Activated effector memory CD4-positive, alpha-beta T cell treated with anti-CD3 and anti-CD28 coated beads, Interleukin-2, amount 50 U/mL, for 16 hours (primary cell): ENCODE data around the gene TRAM2.

Experiments used
- DNase-seq: peaks from one replicate; pipeline ENCODE4 v3.0.0-alpha.2; 2020

Gene TRAM2

DNA sequence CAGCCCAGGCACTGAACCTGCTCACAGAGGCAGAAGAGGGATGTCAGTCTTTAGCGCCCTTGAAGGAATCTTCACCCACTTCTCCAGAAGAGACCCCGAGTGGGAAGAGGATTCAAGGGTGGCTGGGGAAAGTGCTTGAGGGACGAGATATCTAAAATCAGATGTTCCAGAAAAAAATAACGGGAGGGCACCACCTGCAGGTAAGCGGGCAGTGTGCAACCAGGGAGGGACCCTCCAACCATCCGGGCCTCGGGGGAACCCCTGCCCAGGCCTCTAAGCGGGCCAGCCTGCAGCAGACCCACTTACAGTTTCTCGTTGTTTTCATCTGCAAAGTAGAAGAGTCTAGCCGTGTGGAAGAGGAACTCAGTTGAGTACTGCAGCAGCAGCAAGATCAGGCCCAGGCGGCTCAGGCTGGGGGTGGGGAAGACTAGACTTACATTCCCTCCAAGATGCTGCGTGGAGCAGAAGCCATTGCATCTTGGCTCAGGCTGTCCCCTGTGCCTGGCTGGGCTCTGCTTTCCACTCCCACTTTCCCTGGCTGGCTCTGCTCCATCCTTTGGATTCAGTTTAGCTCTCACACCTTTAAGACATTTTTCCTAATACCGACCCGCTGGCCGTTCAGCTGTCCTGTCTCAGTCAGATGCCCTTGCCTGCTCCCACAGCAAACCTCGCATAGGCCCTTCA, 71.0 kb downstream of the TRAM2 start:
- DNase-seq = no peak

GRCh38 chr6:52504782-52505136, 72.1 kb downstream of the TRAM2 start:
- no peak for DNase-seq

DNA sequence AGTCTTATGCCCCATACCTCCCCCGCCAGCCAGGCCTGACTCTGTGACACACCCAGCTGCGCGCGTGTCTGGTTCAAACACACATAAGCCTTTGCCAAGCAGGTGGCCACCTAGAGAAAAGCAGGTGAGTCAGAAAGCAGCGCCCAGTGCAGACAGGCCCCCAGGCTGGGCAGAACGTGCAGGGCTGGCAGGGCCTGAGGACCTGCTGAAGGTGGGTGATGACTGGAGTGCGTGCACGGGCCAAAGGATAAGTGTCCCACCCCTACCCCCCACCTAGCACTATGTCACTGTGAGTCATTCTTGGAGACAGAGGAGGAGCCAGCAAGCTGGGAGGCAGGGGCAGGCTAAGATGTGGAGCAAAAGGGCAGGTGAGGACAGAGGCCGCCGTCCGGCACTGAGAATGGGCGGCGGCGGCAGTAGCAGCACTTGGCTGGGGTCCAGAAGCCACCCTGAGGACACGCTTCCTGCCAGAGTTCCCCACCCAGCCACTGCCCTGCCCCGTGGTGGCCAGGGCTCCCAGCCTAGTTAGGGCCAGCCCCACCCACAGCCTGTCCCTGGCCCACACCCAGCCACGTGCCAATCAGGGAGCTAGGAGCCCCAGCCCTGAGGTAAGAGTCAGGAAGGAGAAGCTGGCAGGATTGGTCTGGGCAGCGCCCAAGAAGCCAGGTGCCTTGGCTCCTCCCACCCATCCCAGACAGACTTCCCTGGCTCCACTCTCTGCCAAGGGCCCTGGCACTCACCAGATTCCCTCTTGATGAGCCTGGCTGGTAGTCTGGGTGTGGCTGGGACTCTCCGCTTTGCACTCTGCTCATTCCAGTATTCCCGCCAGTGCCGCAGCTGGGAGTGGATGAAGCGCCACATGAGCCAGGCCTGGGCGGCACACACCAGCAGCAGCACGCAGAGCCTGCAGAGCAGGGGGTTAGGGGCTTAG, 72.7 kb downstream of the TRAM2 start:
- DNase-seq = no peak

DNA sequence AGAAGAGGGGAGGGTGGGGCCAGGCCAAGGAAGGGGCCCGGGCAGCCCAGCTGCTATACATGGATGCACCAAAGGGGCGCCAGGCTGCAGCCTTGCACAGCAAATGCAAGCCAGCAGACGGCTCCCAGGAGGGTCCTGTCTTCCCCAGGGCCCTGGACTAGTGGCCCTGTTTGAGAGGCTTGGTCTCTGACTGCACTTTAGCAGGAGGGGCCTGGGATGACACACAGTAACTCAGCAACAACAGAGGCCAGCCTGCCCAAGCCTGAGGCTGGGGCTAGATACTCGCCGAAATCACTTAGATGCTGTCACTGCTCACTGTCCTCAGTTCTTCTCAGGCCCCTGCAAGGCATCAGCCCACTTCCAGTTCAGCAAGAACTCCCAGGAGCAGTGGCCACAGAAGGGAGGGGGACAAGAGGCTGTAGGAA, 73.5 kb downstream of the TRAM2 start:
- no peak for DNase-seq

DNA sequence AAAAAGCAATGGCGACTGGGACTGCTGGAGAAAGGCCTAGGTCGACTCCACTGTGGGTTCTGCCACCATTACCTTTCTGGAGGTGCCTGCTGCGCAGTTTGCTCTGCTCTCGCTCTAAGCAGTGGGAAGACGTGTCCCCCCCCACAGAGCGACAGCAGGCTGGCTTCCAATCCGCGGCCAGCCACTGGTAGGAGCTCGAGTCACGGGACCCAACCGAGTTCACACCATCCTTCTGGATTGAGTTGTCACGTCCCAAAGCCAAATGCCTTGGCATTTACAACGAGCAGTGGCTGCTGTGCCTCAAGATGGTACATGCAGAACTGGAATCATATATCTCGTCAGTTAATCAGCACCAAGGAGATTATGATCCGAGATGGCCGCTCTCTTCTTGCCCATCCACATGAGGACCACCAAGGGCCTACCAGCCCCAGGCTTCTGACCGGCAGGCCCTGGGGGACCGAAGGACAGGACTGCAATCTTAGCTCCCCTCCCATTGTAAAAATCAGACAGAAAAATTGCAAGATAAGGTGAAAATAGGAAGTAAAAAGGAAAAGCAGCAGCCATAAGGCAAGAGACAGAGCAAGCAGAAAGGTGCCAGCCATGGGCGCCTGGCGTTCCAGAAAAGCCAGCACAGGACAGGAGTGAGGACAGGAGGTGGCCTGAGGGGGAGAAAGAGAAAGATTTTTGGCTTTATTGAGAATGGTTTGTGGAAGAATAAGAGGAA, 74.4 kb downstream of the TRAM2 start:
- DNase-seq = no peak

- no peak for DNase-seq
Measured at GRCh38 chr6:52500238-52501129, 76.4 kb downstream of the TRAM2 start.

DNA sequence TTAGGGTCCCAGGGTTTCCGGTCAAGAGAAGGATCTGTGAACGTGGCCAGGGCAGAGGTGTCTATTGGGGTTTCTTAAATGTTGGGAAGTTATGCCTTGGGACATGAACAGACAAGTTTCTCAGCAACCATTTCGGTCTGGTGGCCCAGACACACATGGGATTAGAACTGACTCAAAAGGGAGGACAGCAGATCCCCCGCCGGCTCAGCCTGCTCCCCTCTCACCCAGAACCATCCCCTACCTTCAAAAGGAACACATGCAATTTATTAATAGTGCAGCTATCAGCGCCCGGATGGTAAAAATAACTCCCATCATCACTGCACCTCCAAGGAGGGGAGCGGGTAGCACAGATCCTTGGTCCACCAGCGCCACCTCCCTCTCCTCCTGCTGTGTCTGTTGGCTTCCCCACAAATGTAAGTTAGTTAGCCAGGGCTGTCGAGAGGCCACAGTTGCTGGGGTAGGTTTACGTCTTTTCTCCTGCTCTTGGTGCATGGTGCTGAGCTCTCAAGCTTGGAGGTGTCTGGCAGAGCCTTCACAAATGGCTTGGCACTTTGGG, 77.1 kb downstream of the TRAM2 start:
- DNase-seq = no peak

- no peak for DNase-seq
Measured at GRCh38 chr6:52499026-52499425, 77.8 kb downstream of the TRAM2 start.

- no peak for DNase-seq
Measured at GRCh38 chr6:52498538-52499017, 78.3 kb downstream of the TRAM2 start.

GRCh38 chr6:52497652-52498408, 79.0 kb downstream of the TRAM2 start:
- DNase-seq = no peak

GRCh38 chr6:52496631-52497030, 80.2 kb downstream of the TRAM2 start:
- no peak for DNase-seq

DNA sequence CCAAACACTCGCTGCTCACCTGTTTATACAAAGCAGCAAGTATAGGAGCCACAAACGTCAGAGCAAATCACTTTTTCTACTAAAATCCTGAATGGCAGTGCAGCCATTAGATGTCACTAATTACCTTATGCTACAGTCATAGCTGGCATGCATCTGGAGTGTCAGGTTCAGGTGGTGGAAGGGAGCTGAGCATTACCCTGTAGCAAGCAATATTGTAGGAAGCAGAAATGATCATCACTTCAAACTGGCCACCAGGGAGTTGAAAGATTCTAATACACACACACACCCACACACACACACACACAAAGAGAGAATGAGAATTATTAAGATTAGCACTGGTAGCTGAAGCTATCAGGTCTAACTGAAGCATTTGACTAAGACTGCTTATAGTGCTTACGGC, 80.9 kb downstream of the TRAM2 start:
- DNase-seq = no peak

GRCh38 chr6:52494298-52495072, 82.4 kb downstream of the TRAM2 start:
- DNase-seq = no peak

GRCh38 chr6:52493669-52494068, 83.2 kb downstream of the TRAM2 start:
- DNase-seq = no peak

GRCh38 chr6:52491203-52492069, 85.4 kb downstream of the TRAM2 start:
- no peak for DNase-seq

- no peak for DNase-seq
Measured at GRCh38 chr6:52489881-52490280, 87.0 kb downstream of the TRAM2 start.

DNA sequence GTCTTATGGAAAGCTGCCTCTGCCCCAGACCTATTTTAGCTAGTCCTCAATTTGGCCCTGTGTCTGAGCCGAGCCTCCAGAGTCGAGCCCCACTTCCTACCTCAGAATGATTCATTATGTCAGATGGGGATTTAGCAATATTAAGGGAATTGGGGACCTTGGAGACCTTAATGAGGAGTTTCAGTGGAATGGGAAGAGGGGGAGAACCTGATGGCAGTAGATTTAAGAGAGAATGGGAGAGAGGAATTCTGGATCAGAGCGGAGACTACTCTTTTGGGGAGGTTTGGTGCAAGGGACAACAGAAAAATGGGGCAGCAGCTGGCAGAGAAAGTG, 93.2 kb downstream of the TRAM2 start:
- DNase-seq = no peak

GRCh38 chr6:52482903-52483670, 93.8 kb downstream of the TRAM2 start:
- no peak for DNase-seq

DNA sequence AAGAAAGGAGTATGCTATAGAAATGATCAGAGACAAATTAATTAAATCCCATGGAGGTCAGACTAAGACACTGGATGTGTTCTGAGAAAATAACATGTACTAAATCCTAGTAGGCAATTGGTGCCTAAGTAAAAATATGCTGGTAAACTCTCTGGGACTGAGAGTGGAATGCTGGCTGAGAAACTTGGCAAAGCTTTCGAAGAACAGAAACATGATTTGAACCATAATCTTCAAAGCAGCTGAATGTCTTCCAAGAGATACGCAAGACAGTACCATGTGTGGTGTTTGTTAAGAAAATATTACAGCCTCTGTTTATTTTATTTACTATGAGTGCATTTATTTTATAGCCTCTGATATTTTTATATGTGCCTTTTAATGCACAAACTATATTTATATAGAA, 101.6 kb downstream of the TRAM2 start:
- DNase-seq = no peak
